Hepatocyte (in vitro differentiated cells): Measurements from ENCODE around the gene MYL11.
"Not testable (repeated sequence)": the region's sequence is repeated elsewhere in the genome, so short reads cannot be mapped to it uniquely, and the experiment has no call there.

ENCODE experiments used
- CTCF ChIP-seq: fragments of 200-600 bp; sonication (generic); IDR thresholded peaks from 2 replicates; pipeline ENCODE4 v1.5.1; 2016; ENCODE audit warnings: antibody characterized with exemption, mild to moderate bottlenecking; ENCODE audit not compliant: poor library complexity
- EZH2 ChIP-seq: fragments of 200-600 bp; sonication (generic); IDR thresholded peaks from 2 replicates; pipeline ENCODE4 v1.6.1; 2016; ENCODE audit warnings: antibody characterized with exemption, mild to moderate bottlenecking, borderline replicate concordance
- EZH2phosphoT487 ChIP-seq: fragments of 200-600 bp; sonication (generic); IDR thresholded peaks from one replicate; pipeline ENCODE4 v1.6.1; 2018; ENCODE audit warnings: antibody characterized with exemption, mild to moderate bottlenecking, low read depth, moderate library complexity; ENCODE audit not compliant: unreplicated experiment, severe bottlenecking

GRCh38 chr16:30341971-30342370, 32.6 kb upstream of the MYL11 start:
- not testable (repeated sequence) for TF ChIP-seq CTCF, EZH2phosphoT487, EZH2
